ENCODE data around the gene IPCEF1.

Gene IPCEF1

GRCh38 chr6:154325142-154325541 is 31.5 kb downstream of the IPCEF1 start:
- TF ChIP-seq, protein P1, sequence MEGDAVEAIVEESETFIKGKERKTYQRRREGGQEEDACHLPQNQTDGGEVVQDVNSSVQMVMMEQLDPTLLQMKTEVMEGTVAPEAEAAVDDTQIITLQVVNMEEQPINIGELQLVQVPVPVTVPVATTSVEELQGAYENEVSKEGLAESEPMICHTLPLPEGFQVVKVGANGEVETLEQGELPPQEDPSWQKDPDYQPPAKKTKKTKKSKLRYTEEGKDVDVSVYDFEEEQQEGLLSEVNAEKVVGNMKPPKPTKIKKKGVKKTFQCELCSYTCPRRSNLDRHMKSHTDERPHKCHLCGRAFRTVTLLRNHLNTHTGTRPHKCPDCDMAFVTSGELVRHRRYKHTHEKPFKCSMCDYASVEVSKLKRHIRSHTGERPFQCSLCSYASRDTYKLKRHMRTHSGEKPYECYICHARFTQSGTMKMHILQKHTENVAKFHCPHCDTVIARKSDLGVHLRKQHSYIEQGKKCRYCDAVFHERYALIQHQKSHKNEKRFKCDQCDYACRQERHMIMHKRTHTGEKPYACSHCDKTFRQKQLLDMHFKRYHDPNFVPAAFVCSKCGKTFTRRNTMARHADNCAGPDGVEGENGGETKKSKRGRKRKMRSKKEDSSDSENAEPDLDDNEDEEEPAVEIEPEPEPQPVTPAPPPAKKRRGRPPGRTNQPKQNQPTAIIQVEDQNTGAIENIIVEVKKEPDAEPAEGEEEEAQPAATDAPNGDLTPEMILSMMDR (IDR thresholded peaks at IDR 0.05; ENCODE audit: insufficient read depth, low read depth, low read length, missing control alignments) = no peak
- DNase-seq (ENCODE audit: low read depth) = no peak
- no peak overlapping the region for H3K4me3 ChIP-seq (ENCODE audit: low read depth, low read length)

- DNase-seq (ENCODE audit: low read depth) = no peak
- H3K4me3 ChIP-seq (ENCODE audit: low read depth, low read length) = no peak overlapping the region
- TF ChIP-seq, protein P1 (IDR thresholded peaks at IDR 0.05; ENCODE audit: insufficient read depth, low read depth, low read length, missing control alignments) = no peak
These were observed 36.4 kb downstream of the IPCEF1 start for GRCh38 chr6:154320181-154320580.

DNA sequence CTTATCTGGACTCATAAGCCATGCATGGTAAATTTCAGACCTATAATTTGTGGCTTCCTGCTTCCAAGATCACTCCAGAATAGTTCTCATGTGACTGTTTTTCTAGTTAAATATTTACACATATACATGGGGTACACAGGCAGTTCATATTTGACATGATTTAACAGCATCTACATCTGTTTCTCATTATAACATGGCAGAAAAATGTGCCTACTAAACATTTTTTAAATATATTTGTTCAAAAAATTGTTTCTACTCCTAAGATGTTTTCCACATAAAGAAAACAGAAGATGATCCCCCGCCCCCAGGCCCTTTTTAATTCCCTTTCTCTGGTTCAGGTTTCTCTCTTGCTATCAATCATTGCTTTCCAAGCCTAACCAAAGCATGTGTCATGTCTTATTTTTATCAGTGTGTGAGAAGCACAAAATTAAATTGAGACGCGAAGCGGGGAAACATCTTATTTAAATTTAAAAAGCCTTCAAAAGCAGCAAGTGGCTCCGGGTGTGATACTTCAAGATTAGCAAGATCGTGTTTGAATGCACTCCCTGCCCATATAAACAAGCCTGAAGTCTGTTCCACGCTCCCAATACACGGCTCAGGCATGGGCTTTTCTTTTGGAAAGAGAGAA is 37.3 kb downstream of the IPCEF1 start:
- H3K4me3 ChIP-seq (ENCODE audit: low read depth, low read length) = no peak overlapping the region
- DNase-seq (ENCODE audit: low read depth) = no peak
- TF ChIP-seq, protein P1 (IDR thresholded peaks at IDR 0.05; ENCODE audit: insufficient read depth, low read depth, low read length, missing control alignments) = no peak

GRCh38 chr6:154318721-154319120 is 37.9 kb downstream of the IPCEF1 start:
- H3K4me3 ChIP-seq (ENCODE audit: low read depth, low read length) = no peak overlapping the region
- TF ChIP-seq, protein P1 (IDR thresholded peaks at IDR 0.05; ENCODE audit: insufficient read depth, low read depth, low read length, missing control alignments) = no peak
- DNase-seq (ENCODE audit: low read depth) = no peak

DNA sequence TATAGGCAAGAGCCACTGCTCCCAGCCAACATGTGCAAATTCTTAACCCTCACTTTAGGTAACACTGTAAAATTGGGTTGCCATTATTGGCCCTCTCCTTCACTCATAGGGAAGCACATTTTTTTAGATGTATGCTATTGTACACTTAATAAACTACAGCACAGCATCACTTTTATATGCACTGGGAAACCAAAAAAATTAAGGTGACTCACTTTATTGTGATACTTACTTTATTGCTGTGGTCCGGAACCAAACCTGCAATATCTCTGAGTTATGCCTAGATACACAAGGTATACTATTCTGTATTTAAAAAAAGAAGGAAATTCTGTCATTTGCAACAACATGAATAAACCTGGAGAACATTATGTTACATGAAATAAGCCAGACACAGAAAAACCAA is 40.5 kb downstream of the IPCEF1 start:
- DNase-seq (ENCODE audit: low read depth) = no peak
- no peak overlapping the region for H3K4me3 ChIP-seq (ENCODE audit: low read depth, low read length)
- TF ChIP-seq, protein P1 (IDR thresholded peaks at IDR 0.05; ENCODE audit: insufficient read depth, low read depth, low read length, missing control alignments) = no peak

- no peak for DNase-seq (ENCODE audit: low read depth)
- TF ChIP-seq, protein P1 (IDR thresholded peaks at IDR 0.05; ENCODE audit: insufficient read depth, low read depth, low read length, missing control alignments) = no peak
- H3K4me3 ChIP-seq (ENCODE audit: low read depth, low read length) = no peak overlapping the region
These were observed 42.5 kb downstream of the IPCEF1 start for GRCh38 chr6:154314084-154314483.

GRCh38 chr6:154308986-154309385 is 47.6 kb downstream of the IPCEF1 start:
- H3K4me3 ChIP-seq (ENCODE audit: low read depth, low read length) = no peak overlapping the region
- no peak for DNase-seq (ENCODE audit: low read depth)
- TF ChIP-seq, protein P1 (IDR thresholded peaks at IDR 0.05; ENCODE audit: insufficient read depth, low read depth, low read length, missing control alignments) = no peak

All from GM12865 (cell line).